Bronchial epithelial cell (primary cell): ENCODE measurements around the gene GRHL1. TPM values are rescaled to one million over a fixed set of nuclear protein-coding genes. Genes with fewer than 3 reads are reported as not detected.

Experiments
- DNase-seq: peaks from one replicate; pipeline ENCODE4 v3.0.0-alpha.2; 2010; ENCODE audit warnings: low read depth
- FAIRE-seq: peaks from 2 replicates; lab custom pipeline; 2011; peaks lifted over from hg19 to GRCh38; lab: Jason Lieb, UNC
- H3K27me3 ChIP-seq: 2 replicates; pipeline ENCODE4 v1.5.1; 2011; ENCODE audit warnings: low read length; ENCODE audit not compliant: control insufficient read depth, insufficient read depth
- H3K36me3 ChIP-seq: 2 replicates; pipeline ENCODE4 v1.5.1; 2011; ENCODE audit warnings: low read length; ENCODE audit not compliant: control insufficient read depth, insufficient read depth
- H3K4me3 ChIP-seq: 2 replicates; pipeline ENCODE4 v1.5.1; 2011; ENCODE audit warnings: mild to moderate bottlenecking, low read depth, low read length, control low read depth
- total RNA-seq: library from RNA; depleted of rRNA; stranded (reverse); fragments of >200 nt; gene quantifications from 2 replicates; pipeline ENCODE4 v1.2.1, GENCODE V29; 2014
- TF ChIP-seq, protein P1 (sequence below): IDR thresholded peaks from 2 replicates; pipeline ENCODE4 v1.5.1; 2011; ENCODE audit warnings: mild to moderate bottlenecking, moderate library complexity, low read length, control low read depth, inconsistent platforms; ENCODE audit not compliant: insufficient read depth, severe bottlenecking

The GRHL1 gene
- total RNA-seq, 1 donor from 2014 or later: 25.5 TPM

- FAIRE-seq (no peak), DNase-seq (no peak)
- Histone ChIP-seq H3K27me3 (no peaks in the 10 kb centered on the region), H3K4me3 (no peak overlapping the region), H3K36me3 (peaks cover 36% of the 10 kb centered on the region)
- TF ChIP-seq, protein P1, sequence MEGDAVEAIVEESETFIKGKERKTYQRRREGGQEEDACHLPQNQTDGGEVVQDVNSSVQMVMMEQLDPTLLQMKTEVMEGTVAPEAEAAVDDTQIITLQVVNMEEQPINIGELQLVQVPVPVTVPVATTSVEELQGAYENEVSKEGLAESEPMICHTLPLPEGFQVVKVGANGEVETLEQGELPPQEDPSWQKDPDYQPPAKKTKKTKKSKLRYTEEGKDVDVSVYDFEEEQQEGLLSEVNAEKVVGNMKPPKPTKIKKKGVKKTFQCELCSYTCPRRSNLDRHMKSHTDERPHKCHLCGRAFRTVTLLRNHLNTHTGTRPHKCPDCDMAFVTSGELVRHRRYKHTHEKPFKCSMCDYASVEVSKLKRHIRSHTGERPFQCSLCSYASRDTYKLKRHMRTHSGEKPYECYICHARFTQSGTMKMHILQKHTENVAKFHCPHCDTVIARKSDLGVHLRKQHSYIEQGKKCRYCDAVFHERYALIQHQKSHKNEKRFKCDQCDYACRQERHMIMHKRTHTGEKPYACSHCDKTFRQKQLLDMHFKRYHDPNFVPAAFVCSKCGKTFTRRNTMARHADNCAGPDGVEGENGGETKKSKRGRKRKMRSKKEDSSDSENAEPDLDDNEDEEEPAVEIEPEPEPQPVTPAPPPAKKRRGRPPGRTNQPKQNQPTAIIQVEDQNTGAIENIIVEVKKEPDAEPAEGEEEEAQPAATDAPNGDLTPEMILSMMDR: no peak
These were observed 42.1 kb downstream of the GRHL1 start for GRCh38 chr2:9993488-9994165.

GRCh38 chr2:9994462-9994861, 43.0 kb downstream of the GRHL1 start:
- Histone ChIP-seq H3K36me3 (peaks cover 43% of the 10 kb centered on the region), H3K27me3 (no peaks in the 10 kb centered on the region), H3K4me3 (no peak overlapping the region)
- TF ChIP-seq, protein P1: no peak
- FAIRE-seq (no peak), DNase-seq (no peak)

- Histone ChIP-seq H3K4me3 (no peak overlapping the region), H3K36me3 (peaks cover 44% of the 10 kb centered on the region), H3K27me3 (no peaks in the 10 kb centered on the region)
- TF ChIP-seq, protein P1: no peak
- FAIRE-seq (no peak), DNase-seq (no peak)
These were observed 43.6 kb downstream of the GRHL1 start for GRCh38 chr2:9995059-9995458.

- peaks cover 44% of the 10 kb centered on the region for H3K36me3 ChIP-seq
- no peak overlapping the region for H3K4me3 ChIP-seq
- DNase-seq (no peak), FAIRE-seq (no peak)
- no peaks in the 10 kb centered on the region for H3K27me3 ChIP-seq
- TF ChIP-seq, protein P1: no peak
These were observed 44.8 kb downstream of the GRHL1 start for GRCh38 chr2:9996321-9996720.

DNA sequence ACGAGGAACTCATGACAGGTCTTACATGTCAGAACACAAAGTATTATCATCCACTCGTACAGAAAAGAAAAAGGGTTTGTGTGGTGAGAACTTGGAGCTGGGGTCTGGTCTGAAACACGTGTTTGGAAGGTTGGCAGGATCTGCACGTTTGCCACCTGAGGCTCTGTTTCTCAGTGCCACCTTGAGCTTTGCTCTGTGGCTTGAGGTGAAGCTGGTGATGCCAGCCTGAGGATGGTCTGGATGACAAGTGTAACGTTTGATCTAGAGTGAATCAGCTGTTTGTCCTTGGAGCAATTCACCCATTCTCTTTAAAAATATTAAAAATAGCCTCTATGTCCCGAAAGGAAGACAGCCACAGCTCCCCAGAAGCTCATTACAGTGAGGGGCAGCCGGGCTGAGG, 46.4 kb downstream of the GRHL1 start:
- TF ChIP-seq, protein P1: no peak
- no peak for DNase-seq
- Histone ChIP-seq H3K27me3 (no peaks in the 10 kb centered on the region), H3K4me3 (no peak overlapping the region), H3K36me3 (peaks cover 46% of the 10 kb centered on the region)
- FAIRE-seq: no peak
